Measurements from ENCODE around the gene WFDC9.

Gene WFDC9

DNA sequence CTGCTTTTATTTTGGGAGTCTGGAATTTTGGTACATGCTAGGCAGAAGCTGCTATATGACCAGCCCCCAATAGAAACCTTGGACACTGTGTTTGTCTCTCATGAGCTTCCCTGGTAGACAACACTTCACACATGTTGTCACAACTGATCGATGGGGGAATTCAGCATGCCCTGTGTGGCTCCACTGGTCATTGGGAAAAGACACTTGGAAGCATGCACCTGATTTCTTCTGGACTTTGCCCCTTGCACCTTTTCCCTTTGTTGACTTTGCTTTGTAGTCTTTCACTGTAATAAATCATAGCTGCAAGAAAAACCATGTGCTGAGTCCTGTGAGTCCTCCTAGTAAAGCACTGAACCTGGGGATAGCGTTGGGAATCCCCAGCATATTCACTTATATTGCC is 9.5 kb downstream of the WFDC9 start:
- TF ChIP-seq, protein P1, sequence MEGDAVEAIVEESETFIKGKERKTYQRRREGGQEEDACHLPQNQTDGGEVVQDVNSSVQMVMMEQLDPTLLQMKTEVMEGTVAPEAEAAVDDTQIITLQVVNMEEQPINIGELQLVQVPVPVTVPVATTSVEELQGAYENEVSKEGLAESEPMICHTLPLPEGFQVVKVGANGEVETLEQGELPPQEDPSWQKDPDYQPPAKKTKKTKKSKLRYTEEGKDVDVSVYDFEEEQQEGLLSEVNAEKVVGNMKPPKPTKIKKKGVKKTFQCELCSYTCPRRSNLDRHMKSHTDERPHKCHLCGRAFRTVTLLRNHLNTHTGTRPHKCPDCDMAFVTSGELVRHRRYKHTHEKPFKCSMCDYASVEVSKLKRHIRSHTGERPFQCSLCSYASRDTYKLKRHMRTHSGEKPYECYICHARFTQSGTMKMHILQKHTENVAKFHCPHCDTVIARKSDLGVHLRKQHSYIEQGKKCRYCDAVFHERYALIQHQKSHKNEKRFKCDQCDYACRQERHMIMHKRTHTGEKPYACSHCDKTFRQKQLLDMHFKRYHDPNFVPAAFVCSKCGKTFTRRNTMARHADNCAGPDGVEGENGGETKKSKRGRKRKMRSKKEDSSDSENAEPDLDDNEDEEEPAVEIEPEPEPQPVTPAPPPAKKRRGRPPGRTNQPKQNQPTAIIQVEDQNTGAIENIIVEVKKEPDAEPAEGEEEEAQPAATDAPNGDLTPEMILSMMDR (IDR thresholded peaks at IDR 0.05; ENCODE audit: control insufficient read depth, extremely low read depth, insufficient read depth) = no peak

DNA sequence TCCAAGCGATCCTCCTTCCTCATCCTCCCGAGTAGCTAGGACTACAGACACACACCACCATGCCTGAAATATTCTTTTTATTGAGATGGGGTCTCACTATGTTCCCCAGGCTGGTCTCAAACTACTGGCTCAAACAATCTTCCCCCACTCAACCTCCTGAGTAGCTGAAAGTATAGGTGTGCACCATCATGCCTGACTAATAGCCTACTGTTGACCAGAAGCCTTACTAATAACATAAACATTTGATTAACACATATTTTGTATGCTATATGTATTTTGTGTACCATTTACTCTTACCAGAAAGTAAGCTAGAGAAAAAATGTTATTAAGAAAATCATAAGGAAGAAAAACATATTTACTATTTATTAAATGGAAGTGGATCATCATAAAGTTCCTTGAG is 13.5 kb downstream of the WFDC9 start:
- TF ChIP-seq, protein P1 (IDR thresholded peaks at IDR 0.05; ENCODE audit: control insufficient read depth, extremely low read depth, insufficient read depth) = no peak
- no peak for DNase-seq (ENCODE audit: low read depth)
- no peak overlapping the region for H3K4me3 ChIP-seq (ENCODE audit: low read depth, low read length)

More for the DNA sequence above, 9.5 kb downstream of the WFDC9 start:
- DNase-seq (ENCODE audit: low read depth) = no peak
- no peak overlapping the region for H3K4me3 ChIP-seq (ENCODE audit: low read depth, low read length)

DNA sequence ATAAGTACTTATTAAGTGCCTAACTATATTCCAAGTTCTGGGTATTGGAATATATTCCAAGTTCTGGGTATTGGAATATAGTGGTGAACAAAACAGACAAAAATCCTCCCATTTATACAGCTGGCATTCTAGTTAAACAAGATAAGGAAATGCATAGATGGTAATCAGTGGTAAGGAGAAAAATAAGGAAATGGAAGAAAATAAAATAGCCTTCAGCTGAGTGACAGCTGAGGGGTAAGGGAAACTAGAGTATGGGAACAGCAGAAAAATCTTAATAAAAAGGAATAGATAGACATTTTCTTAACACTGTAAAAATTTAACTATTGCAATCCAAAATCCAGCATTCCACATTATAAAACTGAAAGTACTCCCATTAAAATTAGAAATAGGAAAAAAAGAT is 18.8 kb downstream of the WFDC9 start:
- H3K4me3 ChIP-seq (ENCODE audit: low read depth, low read length) = no peak overlapping the region
- TF ChIP-seq, protein P1 (IDR thresholded peaks at IDR 0.05; ENCODE audit: control insufficient read depth, extremely low read depth, insufficient read depth) = no peak
- no peak for DNase-seq (ENCODE audit: low read depth)

DNA sequence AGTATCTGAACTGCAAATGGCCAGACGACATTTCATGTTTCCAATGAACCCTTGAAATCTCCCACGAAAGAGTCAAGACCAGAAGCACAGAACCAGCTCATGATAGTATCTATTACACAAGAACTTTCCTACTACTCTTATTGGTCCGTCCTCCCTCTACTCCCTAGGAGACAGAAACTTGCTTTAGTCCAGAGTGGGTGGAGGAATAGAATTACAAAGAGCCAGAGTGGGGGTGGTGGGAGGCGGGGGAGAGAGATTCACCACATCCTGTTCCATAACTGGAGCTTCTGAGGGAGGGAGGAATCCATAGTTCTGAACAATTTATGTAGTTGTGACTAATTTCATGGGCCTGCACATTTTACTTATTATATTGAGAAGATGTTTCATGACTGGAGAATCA is 20.0 kb downstream of the WFDC9 start:
- DNase-seq (ENCODE audit: low read depth) = no peak
- no peak overlapping the region for H3K4me3 ChIP-seq (ENCODE audit: low read depth, low read length)
- TF ChIP-seq, protein P1 (IDR thresholded peaks at IDR 0.05; ENCODE audit: control insufficient read depth, extremely low read depth, insufficient read depth) = no peak

DNA sequence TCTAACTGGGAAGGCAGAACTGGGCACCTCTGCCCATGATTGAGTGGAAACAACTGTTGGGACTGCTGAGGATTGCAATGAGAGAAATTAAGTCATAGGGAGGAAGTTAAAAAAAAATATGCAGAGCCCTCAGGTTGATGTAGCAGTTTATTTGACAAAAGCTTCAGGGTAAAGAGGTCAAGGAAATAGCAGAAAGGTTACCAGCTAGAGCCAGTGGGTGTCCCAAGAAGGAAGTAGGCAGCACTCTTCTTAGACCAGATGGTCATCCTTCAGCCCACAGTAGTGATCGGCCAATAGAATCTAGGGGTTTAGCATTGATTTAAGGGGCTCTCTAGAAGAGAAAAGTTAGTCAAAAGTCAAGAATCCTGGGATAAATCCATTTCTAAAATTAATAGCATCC is 23.3 kb downstream of the WFDC9 start:
- TF ChIP-seq, protein P1 (IDR thresholded peaks at IDR 0.05; ENCODE audit: control insufficient read depth, extremely low read depth, insufficient read depth) = no peak
- DNase-seq (ENCODE audit: low read depth) = no peak

DNA sequence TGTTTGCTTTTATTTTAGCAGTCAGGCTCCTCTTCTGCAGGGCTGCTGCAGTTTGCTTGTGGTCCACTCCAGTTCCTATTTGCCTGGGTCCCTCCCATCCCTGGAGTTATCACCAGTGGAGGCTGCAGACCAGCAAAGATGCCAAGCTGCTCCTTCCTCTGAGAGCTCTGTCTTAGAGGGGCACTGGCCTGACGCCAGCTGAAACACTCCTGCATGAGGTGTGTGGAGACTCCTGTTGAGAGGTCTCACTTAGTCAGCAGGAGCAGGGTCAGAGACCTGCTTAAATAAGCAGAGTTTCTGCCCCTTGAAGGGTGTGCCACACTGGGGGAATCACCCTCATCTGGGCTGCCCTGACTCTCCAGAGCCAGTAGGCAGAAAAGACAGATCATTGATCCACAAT is 35.8 kb downstream of the WFDC9 start:
- no peak for DNase-seq (ENCODE audit: low read depth)
- H3K4me3 ChIP-seq (ENCODE audit: low read depth, low read length) = no peak overlapping the region
- TF ChIP-seq, protein P1 (IDR thresholded peaks at IDR 0.05; ENCODE audit: control insufficient read depth, extremely low read depth, insufficient read depth) = no peak

More for the DNA sequence above, 23.3 kb downstream of the WFDC9 start:
- H3K4me3 ChIP-seq (ENCODE audit: low read depth, low read length) = no peak overlapping the region

DNA sequence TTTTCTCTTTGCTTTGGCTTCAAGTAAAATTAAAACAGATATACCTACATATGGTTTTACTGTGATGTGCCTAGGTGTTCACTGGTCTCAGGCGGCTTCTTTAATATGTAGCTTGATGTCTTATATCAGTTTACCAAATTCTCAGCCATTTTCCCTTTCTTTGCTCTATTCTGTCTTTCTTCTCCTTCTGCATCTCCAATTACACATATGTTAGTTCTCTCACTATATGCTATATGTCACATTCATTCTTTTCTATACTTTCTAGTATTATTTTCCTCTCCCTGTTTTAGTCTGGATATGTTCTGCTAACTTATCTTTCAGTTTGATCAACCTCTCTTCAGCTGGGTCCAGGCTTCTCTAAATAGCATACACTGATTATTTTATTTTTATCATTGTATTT is 37.6 kb downstream of the WFDC9 start:
- TF ChIP-seq, protein P1 (IDR thresholded peaks at IDR 0.05; ENCODE audit: control insufficient read depth, extremely low read depth, insufficient read depth) = no peak
- H3K4me3 ChIP-seq (ENCODE audit: low read depth, low read length) = no peak overlapping the region
- no peak for DNase-seq (ENCODE audit: low read depth)

Measured in LNCaP clone FGC (cell line).